ENCODE results near the gene GCNT4.
A peak's percentile ranks its signal among the peaks of the same experiment; 100 is the strongest.
"Not testable (repeated sequence)": the region's sequence is repeated elsewhere in the genome, so short reads cannot be mapped to it uniquely, and the experiment has no call there.

Gene GCNT4, protein sequence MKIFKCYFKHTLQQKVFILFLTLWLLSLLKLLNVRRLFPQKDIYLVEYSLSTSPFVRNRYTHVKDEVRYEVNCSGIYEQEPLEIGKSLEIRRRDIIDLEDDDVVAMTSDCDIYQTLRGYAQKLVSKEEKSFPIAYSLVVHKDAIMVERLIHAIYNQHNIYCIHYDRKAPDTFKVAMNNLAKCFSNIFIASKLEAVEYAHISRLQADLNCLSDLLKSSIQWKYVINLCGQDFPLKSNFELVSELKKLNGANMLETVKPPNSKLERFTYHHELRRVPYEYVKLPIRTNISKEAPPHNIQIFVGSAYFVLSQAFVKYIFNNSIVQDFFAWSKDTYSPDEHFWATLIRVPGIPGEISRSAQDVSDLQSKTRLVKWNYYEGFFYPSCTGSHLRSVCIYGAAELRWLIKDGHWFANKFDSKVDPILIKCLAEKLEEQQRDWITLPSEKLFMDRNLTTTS

GRCh38 chr5:75052192-75053053 is at the start of gene GCNT4:
Gene GCNT4 (minus strand): TSS chr5:75052558. CDS start chr5:75030037, 22,521 bp downstream.
- DNase-seq, result peak; percentile 24 to 58

DNA sequence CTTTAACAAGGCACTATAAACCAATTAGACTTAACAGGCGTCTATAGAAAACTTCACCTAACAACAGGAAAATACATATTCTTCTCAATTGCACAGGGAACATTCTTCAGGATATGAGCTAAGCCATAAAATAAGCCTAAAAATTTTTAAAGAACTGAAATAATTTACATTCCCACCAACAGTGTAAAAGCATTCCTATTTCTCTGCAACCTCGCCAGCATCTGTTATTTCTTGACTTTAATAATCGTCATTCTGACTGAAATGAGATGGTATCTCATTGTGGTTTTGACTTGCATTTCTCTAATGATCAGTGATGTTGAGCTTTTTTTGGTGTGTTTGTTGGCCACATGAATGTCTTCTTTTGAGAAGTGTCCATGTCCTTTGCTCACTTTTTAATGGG is 43.6 kb upstream of the GCNT4 start:
- DNase-seq, result not testable (repeated sequence)

DNA sequence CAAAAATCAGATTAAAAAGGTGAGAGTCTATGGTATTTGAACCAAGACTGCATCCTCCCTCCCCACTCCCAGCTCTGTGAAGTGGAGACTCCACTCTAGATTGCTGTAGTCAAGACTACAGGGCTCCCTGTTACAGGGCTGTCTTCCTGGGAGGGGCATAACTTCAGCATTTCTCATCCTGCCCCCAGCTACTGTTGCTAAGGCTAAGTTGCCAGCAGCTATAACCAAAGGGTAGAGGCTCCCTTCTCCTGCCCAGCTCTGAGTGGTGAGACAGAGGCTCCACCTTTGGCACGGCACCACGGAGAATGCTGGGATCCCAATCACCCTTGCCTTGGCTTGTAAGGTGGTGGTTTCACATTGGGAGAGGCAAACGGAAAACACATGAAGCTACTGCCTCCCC is 39.2 kb upstream of the GCNT4 start:
- no peak for DNase-seq

DNA sequence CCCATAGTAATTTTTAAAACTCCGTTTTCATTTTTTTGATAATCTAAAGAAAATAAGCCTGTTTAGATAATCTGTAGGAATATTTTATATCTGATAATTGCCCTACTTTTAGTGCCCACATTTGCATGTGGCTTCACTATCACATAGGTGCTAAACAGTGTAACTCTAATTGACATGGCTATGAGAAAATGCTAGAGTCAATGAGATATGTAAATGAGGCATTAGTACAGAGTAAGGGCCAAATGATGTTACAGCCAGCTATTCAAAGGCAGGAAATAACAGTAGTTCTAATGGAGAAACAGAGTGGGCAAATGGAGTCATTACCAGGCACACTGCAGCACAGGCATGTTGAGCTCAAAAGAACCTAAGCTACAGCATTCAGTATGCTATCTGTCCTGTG is 37.3 kb upstream of the GCNT4 start:
- no peak for DNase-seq

- no peak for DNase-seq
Measured at GRCh38 chr5:75089137-75089536, 36.8 kb upstream of the GCNT4 start.

DNA sequence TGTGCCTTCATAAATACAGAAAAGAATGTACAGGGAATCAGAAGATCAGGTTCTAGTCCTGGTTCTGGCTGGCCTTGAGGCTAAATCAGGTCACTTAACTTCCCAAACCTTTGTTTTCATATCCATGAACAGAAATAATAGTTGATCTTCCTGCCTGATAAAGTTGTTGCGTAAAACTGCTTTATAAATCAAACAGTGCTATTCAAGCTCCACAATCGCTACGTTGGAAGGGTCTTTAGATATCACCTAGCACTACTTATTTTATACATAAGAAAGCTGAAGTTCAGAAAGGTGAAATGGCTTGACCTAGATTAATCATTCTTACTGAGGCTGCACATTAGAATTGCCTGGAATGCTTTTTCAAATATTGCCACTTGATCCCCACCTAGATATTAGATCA is 36.3 kb upstream of the GCNT4 start:
- DNase-seq, result no peak

DNA sequence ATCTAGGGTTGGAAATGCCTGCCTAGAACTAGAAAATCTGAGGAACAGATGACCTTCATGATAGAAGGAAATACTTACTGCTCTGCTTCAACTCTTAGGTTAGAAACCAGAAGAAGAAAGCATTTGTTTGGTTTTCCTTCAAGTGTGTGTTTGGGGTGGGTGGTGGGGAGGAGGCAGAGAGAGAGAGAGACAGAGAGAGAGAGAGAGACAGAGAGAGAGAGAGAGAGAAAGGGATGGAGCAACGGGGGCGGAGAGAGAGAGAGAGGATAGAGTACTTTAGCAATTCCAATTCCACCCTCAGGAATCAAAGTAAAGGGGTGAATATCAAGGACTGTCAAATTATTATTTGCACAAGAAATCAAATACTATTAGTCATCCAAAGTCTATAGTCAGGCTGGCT is 29.2 kb upstream of the GCNT4 start:
- DNase-seq, result no peak

- not testable (repeated sequence) for DNase-seq
Measured at GRCh38 chr5:75079346-75079745, 27.0 kb upstream of the GCNT4 start.

DNA sequence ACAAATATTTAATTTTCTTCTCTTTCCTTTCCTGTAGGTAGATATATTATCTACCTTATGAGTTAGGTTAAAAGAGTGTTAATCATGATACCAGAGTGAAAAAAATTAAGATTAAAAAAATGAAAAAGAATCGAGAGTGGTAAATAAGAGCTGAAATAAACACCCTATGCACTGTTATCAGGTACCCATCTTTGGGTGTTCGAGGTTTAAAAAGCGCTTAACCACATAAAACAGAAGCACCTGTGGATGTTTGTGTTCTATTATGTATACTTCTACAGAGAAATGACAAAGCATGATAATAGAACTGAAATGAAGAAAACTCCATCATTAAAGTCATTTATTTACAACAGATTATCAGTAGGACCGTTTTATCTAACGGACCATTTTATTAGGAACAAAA is 25.7 kb upstream of the GCNT4 start:
- no peak for DNase-seq

GRCh38 chr5:75072061-75072460 is 19.7 kb upstream of the GCNT4 start:
- no peak for DNase-seq

DNA sequence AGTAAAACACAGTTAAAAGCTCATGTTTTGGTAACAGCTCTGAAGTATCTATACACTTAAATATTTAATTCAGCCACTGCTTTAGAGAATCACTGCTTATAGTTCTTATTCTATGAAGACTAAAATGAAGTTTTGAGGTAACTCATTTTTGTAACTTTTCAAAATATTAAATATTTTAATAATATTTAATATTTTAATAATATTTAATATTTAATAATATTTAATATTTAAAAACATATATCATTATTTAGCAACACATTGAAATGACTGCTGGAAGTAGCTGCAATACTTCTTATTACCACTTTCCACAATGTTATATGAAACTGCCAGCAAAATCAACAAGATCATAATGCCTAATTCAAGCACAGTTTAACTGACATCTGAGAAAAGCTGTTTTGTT is 18.7 kb upstream of the GCNT4 start:
- DNase-seq, result no peak

GRCh38 chr5:75067434-75067833 is 15.1 kb upstream of the GCNT4 start:
- no peak for DNase-seq

DNA sequence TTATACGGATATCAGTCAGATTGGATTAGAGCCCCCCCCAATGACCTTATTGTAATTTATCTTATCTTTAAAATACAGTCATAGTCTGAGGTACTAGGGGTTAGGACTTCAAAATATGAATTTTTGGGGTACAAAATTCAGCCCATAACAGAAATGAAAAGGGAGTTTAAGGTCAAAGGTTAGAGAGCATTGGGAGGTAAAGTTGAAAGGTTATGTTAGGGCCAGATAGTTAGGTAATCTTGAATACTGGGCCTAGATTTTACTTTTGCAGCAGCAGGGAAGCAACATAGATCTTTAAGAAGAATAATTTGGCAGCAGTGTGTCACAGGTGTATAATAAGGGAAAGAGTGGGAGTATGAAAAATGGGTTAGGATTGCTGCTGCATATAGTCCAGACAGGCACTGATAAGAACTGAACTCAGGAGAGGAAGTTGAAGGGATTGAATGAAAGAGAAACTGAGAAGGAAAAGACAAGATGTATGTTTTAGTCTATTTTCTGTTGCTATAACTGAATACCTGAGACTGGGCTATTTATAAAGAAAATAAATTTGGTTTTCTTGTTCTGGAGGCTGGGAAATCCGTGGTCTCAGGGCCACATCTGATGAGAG is 10.7 kb upstream of the GCNT4 start:
- DNase-seq, result no peak

DNA sequence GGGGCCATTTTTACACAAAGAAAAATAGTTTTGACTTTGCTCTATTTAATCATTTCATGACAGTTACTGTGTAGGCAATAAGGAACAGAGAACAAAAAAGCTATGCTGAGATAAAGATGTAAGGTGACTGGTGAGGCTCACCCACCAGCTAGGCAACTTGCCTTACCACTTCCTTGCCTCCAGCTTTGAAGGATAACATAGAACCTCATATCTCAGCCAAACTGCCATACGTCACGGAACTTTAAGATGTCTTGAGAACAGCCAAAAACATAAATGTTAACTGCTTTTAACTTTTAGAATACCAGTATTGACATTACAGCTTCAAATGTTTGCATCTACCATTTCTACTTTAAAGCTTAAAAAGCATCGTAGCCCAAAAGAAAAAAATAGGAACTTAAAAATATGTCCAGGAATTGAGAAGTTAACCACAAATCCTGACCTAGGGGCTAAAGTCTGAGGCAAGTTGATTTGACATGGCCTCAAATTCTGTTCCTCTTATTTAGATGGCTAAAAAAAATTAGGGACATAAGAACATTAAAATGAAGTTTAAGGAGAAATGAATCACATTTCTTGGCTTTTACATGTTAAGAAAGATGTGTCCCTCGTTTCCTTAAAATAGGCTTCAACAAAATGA is 7.7 kb upstream of the GCNT4 start:
- no peak for DNase-seq

DNA sequence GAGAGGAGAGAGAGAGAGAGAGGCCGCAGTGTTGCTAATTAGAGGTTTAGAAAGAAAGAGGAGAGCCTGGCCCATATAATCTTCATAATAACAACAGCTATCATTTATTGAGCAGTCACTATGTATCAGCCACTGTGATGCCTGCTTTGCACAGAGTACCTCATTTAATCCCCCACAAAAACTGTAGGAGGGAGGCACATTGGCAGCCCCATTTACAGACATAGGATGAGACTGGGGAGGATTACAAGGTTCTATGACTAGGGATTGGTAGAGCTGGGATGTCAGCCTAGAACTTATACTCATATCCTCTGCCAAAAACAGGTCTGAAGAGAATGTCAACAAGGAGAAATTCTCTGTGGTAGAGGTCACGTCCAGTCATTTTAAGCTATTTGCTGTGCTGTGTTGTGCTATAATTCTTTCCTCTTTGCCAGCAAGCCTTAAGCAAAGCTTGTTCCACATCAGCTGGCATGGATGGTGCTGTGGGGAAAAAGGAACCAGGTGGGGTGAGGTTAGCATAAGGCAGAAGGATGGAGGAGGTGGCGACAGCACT is 6.7 kb upstream of the GCNT4 start:
- no peak for DNase-seq

- no peak for DNase-seq
Measured at GRCh38 chr5:75057561-75057960, 5.2 kb upstream of the GCNT4 start.

GRCh38 chr5:75055727-75056144 is 3.4 kb upstream of the GCNT4 start:
- no peak for DNase-seq

GRCh38 chr5:75054134-75054930 is 2.0 kb upstream of the GCNT4 start:
- peak; percentile 22 to 51 for DNase-seq

GRCh38 chr5:75053304-75054133 is 1.2 kb upstream of the GCNT4 start:
- peak; percentile 10 to 55 for DNase-seq

DNA sequence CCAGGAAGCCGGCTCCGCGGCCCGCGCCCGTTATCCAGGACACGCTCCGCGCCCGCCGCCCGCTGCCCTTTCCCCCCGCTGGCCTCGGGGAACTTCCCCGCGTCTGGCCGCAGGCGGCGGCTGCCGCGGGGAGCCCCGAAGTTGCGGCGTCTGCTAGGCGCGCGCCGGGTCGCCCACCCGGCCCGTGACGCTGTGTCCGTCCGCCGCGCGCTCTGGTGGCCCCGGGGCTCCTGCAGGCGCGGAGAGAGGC is 621 bp upstream of the GCNT4 start:
- peak in 1 of 2 experiments; percentile 58 for DNase-seq

- no peak for DNase-seq
Measured at GRCh38 chr5:75051217-75051751, 1.1 kb downstream of the GCNT4 start.

Measured in NCI-H524 (cell line).